K562 (cell line): ENCODE data around the gene PRDM12. TPM values are rescaled to one million over a fixed set of nuclear protein-coding genes. Genes with fewer than 3 reads are reported as not detected.

Experiments
- ETV6 ChIP-seq, 3 experiments: fragments of 150-350 bp in 1 of 3; sonication (generic) in 1 of 3; formaldehyde crosslinking in 1 of 3; IDR thresholded peaks; 2 replicates each; pipeline versions ENCODE4 v1.6.1 to v1.8.0; 2014 to 2022; ENCODE audit warnings: borderline replicate concordance in 2 of 3, low read depth in 2 of 3, antibody characterized with exemption in 1 of 3, low read length in 1 of 3, mild to moderate bottlenecking in 1 of 3, missing genetic modification reagents in 1 of 3
- NR4A1 ChIP-seq, 2 experiments: fragments of 250-450 bp in 1 of 2; fragments of 450-650 bp in 1 of 2; sonication (Bioruptor Pico) in 1 of 2; IDR thresholded peaks; 2 replicates each; pipeline versions ENCODE4 v1.4.0 to v1.6.1; 2016 to 2020; ENCODE audit warnings: mild to moderate bottlenecking in 2 of 2, missing compliant biosample characterization in 1 of 2, missing genetic modification characterization in 1 of 2, moderate library complexity in 1 of 2
- RBM17 ChIP-seq: fragments of 200-400 bp; formaldehyde crosslinking; IDR thresholded peaks from 2 replicates; pipeline ENCODE4 v1.6.1; 2017; ENCODE audit warnings: low read depth, mild to moderate bottlenecking, low read length, borderline replicate concordance
- REST ChIP-seq, 2 experiments: fragments of 450-650 bp; formaldehyde crosslinking in 1 of 2; IDR thresholded peaks; 2 replicates each; pipeline versions ENCODE4 v1.4.0 to v1.6.1; 2014 to 2020; ENCODE audit warnings: mild to moderate bottlenecking in 2 of 2, borderline replicate concordance in 1 of 2, low read depth in 1 of 2
- ZNF23 ChIP-seq: fragments of 250-450 bp; sonication (Bioruptor Pico); IDR thresholded peaks from 2 replicates; pipeline ENCODE4 v1.4.0; 2020; ENCODE audit warnings: mild to moderate bottlenecking
- polyA plus RNA-seq, 8 experiments: library from polyadenylated mRNA; depleted of rRNA in 4 of 8; stranded (reverse) in 5 of 8; unstranded in 3 of 8; fragments of >200 nt; fragmentation: Nextera tagmentation in 2 of 8; fragmentation: Illumina TruSeq in 1 of 8; extraction: Ambion mirVana in 2 of 8; extraction: Trizol in 1 of 8; gene quantifications; 2 replicates each; pipeline versions ENCODE4 v1.2.1 to v1.2.3, GENCODE V29; 2011 to 2014; ENCODE audit warnings: inconsistent platforms in 1 of 8, missing spikeins in 1 of 8
- total RNA-seq, 7 experiments: library from RNA; depleted of rRNA in 6 of 7; stranded (reverse); fragments of >200 nt in 6 of 7; fragmentation: Illumina TruSeq in 2 of 7; extraction: Trizol in 2 of 7; gene quantifications; 2 replicates each; pipeline versions ENCODE4 v1.2.1 to v1.2.3, GENCODE V29; 2011 to 2021; ENCODE audit warnings: low replicate concordance in 1 of 7

Gene PRDM12
- total and polyA plus RNA-seq, 9 of the 15 experiments (the other 6 are each of a cell fraction or from before 2014, with no cell fraction given) = 0.04 to 0.22 (median 0.07) TPM; not detected in 3

- TF ChIP-seq REST (IDR thresholded peaks at IDR 0.05; ENCODE audit: borderline replicate concordance) (peak; percentile 10; the same call in 1 of the 2 replicates), REST (CRISPR knock-in tag; IDR thresholded peaks at IDR 0.05; ENCODE audit: low read depth) (no peak), RBM17 (no peak), ZNF23 (CRISPR knock-in tag) (no peak), ETV6 (IDR thresholded peaks at IDR 0.05; ENCODE audit: borderline replicate concordance in 1 of 2, low read depth in 2 of 2, low read length in 1 of 2) (no peak), ETV6 (CRISPR knock-in tag; IDR thresholded peaks at IDR 0.05; ENCODE audit: borderline replicate concordance) (peak; percentile 93; the same call in 1 of the 2 replicates), NR4A1 (CRISPR knock-in tag; IDR thresholded peaks at IDR 0.05) (0 out of 2 replicates have a peak, but pooled peaks have one; percentile 57), NR4A1 (tag; IDR thresholded peaks at IDR 0.05) (no peak)
Measured at GRCh38 chr9:130680836-130681768, 16.7 kb downstream of the PRDM12 start (continued).
